Mesenteric fat pad (tissue), 1 donor: ENCODE results near the gene VEGFA. TPM values are rescaled to one million over a fixed set of nuclear protein-coding genes. Genes with fewer than 3 reads are reported as not detected.
A peak's percentile ranks its signal among the peaks of the same experiment; 100 is the strongest.

Experiments used
- DNase-seq: peaks from one replicate; pipeline ENCODE4 v3.0.0-alpha.2; 2020; ENCODE audit warnings: low spot score
- long read RNA-seq: library from polyadenylated mRNA; unstranded; transcript quantifications from one replicate; pipeline ENCODE4 v2.0.0, GENCODE V29; 2020
- total RNA-seq: library from RNA; stranded (reverse); fragmentation: NEBNext Ultra II Directional; extraction: Animal tissue kit (Norgen Biotek cat#: 25700); gene quantifications from one replicate; pipeline ENCODE4 v1.2.1, GENCODE V29; 2021
- donor health status: DM: yes; HTN: yes; CAD: no.

Gene VEGFA
- 498 TPM for total RNA-seq
- long read RNA-seq, partial matches to known transcripts: 3 of 29 reads
- long read RNA-seq, other reads (novel, unspliced or antisense): 23 of 29 reads

DNA sequence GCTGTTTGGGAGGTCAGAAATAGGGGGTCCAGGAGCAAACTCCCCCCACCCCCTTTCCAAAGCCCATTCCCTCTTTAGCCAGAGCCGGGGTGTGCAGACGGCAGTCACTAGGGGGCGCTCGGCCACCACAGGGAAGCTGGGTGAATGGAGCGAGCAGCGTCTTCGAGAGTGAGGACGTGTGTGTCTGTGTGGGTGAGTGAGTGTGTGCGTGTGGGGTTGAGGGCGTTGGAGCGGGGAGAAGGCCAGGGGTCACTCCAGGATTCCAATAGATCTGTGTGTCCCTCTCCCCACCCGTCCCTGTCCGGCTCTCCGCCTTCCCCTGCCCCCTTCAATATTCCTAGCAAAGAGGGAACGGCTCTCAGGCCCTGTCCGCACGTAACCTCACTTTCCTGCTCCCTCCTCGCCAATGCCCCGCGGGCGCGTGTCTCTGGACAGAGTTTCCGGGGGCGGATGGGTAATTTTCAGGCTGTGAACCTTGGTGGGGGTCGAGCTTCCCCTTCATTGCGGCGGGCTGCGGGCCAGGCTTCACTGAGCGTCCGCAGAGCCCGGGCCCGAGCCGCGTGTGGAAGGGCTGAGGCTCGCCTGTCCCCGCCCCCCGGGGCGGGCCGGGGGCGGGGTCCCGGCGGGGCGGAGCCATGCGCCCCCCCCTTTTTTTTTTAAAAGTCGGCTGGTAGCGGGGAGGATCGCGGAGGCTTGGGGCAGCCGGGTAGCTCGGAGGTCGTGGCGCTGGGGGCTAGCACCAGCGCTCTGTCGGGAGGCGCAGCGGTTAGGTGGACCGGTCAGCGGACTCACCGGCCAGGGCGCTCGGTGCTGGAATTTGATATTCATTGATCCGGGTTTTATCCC, at the start of gene VEGFA:
VEGFA (plus strand) TSS at position 686 of the 846 bp plus-strand sequence.
- peak; percentile 96 for DNase-seq

DNA sequence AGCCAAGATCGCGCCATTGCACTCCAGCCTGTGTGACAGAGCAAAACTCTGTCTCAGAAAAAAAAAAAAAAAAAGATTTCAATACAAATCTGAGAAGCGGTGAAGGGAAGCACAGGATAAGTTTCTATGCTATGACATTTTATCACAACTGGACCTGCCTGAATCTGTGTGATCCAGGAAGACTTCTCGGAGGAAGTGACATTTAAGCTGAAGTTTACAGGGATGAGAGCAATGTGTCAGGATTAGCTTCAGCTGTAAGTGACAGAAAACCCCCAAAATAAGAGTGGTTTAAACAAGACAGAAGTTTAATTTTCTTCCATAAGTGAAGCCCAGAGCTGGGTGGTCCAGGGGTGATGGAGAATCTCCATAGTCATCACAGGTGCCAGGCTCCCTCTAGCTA, 49.0 kb upstream of the VEGFA start:
- no peak for DNase-seq

DNA sequence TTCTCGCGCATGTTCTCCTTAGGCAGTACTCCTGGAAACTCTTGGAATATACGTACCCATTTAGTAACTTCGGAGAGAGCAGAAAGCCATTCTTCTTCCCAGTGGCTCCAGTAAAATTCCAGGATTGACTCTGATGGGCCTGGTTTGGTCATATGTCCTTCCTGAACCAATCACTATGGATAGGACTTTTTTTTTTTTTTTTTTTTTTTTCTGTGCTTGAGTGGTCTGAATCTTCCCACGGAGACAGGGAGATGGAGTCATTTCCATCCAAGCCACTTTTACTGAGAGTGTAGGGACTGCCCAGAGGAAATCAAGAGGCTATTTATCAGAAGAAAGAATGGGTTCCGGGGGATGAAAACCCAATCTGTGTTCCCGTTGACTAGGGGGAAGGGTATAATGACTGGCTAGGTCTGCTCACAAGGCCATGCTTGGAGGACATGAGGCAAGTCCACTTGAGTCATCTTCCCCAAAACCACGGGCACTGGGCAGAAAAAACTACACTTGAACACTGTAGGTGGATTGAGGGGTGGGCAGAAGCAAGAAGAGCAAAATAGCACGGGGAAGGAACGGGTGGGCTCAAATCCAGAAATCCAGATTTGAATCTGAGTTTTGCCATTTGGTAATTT, 47.0 kb upstream of the VEGFA start:
- no peak for DNase-seq

DNA sequence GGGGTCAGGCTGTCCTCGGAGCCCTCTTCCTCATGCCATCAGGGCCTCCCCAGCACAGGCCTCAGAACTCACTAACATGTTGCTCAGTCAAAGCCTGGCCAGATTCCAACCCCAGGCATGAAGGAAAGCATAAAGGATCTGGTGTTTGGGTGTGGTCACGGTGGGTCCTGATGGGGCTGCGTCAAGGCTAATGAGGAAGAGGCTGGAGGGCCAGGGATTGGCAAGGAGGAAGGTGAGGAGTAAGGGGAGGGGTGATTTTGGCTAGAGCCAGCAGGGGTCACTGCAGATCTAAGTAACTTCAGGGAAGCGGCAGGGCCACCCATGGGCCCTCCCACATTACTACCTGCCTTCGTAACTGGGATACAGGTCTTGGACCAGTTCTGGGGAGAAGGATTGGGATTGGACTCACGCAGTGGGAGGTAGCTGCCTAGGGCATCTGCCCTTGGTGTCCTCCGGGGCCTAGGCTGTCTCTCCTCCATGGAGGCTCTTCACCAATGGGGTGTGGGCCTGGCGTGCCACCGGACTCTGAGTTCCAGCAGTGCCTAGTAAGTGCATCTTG, 46.2 kb upstream of the VEGFA start:
- DNase-seq: no peak

DNA sequence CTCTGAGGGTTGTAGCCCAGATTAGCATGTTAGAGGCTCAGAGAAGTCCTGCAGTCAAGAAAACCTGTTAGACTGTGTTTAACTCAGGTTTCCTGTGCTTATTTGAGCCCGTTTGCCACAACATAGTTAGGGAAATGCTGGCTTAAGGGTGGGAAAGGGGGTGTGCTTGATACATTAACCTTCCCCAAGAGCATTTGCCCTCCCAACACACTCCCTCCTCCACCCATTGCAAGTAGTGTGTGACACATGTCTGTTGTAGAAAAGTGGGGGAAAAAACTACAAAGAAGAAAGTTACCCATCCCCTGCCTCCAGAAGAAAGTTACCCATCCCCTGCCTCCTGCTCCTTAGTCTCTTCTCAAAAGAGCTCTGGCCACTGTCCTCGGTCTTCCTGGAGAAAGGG, 45.7 kb upstream of the VEGFA start:
- DNase-seq: no peak

DNA sequence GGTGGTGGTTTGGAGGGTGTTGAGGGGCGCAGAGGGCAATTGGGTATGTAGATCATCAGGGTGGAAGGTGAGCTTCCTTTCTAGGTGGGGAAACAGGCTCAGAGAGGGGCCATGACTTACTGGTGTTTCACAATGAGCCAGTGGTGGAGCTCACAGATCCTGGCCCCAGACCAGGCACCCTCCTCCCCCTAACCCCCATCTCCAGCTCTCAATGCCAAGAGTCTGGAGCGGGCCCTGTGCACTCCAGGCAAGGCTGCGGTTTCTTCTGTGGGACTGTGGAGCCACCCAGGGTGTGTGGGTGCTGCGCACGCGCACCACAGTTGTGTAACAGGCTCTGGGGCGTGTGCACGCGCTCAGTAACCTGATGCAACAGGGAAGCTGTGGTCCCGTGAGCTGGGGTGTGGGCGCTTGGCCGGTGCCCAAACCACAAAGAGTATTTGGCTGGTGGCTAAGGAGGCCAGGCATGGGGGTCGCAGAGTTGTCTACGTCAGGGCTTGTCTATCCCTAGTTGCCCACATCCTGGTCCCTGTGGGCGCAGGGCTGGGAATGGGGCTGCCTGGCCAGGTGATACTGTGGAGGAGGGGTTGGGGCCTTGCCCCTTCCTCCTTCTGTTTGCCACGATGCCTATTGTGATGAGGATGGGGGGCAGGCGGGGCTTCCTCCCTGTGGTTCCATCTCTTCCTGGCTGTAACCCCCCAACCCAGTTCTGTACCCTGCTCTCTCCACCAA, 44.9 kb upstream of the VEGFA start:
- DNase-seq: peak; percentile 94

DNA sequence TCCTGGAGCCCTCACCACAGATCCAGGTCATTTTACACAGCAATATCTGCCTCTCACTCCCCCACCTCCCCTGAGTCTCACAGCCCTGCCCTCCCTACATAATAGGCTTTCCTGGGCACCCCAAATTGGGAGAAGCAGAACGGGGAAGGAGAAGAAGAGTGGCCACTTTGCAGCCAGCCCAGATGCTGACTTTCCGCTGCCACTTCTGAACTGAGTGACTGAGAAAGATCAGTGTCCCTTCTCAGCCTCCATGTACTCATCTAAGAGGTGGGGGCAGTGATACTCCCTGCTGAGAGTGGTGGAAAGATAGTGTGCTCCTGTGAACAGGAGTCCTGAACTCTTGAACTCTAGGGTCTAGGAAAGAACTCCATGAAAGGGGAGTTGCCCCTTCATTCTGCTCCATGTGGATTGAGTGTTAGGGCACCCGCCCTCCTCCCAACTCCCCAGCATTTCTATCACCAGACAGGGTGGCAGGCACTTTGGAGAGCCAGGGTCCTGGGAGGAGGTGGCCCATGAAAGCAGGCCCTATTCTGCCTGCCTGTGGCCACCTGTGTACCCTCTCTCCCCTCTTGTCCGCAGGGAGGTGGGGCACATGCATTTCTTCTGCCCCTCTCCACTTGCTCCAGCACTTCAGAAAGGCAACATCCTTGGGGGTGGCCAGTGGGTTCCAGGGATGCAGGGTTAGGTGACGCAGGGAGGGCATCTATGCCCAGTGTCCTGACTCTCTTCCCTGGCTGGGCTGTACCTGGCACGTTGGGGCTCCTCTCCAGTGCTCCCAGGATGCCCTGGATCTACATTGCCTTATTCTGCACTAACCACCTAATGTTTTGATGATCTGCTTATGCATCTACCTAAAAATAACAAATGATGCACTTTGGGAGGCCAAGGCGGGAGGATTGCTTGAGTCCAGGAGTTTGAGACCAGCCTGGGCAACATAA, 44.1 kb upstream of the VEGFA start:
- DNase-seq: no peak

DNA sequence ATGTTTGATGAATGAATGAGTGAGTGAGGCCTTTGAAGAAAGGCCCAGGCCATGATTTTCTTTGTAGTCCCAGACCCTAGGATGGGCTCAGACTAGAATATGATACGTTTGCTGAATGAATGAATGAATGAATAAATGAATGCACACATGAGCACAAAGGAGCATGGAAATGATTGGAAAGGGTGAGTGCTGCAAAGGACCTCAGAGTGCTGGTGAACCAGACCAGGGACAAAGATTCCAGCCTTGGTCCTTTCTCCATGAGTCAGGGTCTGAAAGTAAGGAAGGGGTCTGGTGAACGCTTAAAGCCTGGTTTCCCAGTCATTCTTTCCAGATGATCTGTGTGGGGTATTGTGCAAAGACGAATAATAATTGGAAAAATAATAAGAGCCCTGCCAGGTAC, 42.4 kb upstream of the VEGFA start:
- no peak for DNase-seq

DNA sequence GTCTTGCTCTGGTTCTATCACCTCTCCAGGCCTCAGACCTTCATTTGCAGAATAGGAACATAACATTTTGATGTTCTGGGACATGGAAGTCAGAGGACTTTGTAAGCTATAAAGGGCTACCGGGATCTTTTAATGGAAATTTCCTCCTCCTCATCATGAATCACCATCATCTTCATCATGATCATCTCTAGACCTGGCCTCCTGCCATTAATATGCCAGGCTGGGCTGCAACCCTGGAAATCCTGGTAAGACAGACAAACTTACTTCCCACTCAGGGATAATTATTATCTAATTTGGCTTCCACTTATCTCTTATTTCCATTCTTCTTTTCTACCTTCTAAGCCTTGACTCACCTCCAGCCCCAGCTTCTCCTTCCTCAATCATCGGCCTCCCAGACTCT, 41.4 kb upstream of the VEGFA start:
- DNase-seq: peak; percentile 30

DNA sequence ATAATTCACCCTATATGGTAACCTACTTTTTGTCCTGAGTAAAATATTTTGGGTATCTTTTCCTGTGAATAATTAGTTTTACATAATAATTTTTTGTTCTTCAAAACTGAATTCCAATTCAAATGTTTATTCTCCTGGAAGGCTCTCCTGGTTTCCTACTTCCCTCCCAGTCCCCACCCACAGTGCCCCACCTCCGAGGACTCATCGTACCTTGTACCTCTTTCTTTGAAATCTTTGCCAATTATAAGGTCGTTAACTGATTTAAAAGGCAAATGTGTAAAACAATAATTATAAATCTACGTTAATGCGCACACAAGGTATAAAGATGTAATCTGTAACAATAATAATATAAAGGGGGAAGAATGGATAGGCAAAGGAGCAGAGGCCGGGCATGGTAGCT, 40.5 kb upstream of the VEGFA start:
- no peak for DNase-seq

DNA sequence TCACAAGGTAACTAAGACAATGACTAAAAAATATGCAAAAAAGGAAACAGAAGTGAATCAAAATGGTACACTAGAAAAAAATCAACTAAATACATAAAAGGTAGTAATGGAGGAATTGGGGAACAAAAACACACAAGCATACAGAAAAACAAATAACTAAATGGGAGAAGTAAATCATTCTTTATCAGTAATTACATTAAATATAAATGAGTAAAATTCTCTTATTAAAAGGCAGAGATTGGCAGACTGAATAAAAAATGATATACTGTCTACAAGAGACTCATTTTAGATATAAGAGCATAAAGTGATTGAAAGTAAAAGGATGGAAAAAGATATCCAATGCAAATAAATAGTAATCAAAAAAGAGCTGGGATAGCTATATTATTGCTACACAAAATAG, 39.4 kb upstream of the VEGFA start:
- DNase-seq: no peak

DNA sequence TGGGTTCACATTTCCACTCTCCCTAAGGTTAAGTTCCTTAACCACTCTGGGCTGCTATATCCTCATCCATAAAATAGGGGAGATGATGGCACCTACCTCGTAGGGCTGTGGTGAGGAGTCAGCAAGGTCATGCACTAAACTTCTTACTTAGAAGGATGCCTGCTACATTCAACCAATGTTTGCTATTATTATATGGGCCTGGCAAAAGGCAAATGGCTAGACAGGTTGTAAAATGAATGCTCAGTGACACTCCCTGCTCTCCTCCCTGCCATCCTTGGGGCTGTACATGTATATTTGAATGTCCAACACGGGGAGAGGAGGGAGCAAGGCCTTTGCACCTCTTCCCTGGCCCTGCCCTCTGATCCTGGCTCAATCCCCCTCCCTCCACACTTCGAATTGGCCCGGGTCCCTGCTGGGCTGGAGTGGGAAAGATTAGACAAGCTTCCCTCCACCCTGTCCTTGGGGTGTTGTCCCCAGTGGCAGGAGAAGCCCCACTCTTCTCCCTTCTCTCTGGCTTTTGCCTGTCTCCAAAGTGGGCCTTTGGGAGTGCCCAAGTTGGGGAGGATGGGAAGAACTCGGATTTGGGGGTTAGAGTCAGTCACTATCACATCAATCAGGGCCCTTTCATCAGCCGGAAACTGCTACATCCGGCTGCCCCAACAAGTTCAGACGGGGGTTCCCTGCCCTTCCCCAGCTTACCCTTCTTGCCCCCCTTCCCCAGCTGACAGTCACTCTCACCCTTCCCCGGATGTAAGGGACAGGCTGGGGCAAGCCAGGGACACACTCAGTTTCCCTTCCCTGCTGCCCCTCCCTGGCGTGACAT, 36.3 kb upstream of the VEGFA start:
- DNase-seq: peak; percentile 62

DNA sequence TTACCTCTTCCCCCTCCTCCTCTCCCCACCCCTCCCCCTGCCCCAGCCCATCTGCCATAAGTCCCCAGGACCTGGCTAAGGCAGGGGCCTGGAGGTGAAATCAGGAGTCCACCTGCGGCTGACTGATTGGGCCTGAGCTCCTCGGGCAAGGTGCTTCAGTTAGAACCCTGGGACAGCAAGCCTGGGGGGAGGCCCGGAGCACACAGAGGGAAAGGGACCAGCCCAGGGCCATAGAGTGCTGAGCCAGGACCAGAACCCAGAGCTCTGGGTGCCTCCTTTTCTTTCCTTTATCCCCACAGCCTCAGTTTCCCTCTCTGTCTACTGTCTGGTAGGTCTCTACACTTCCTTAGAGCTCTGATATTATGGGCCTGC, 35.7 kb upstream of the VEGFA start:
- peak; percentile 67 for DNase-seq

DNA sequence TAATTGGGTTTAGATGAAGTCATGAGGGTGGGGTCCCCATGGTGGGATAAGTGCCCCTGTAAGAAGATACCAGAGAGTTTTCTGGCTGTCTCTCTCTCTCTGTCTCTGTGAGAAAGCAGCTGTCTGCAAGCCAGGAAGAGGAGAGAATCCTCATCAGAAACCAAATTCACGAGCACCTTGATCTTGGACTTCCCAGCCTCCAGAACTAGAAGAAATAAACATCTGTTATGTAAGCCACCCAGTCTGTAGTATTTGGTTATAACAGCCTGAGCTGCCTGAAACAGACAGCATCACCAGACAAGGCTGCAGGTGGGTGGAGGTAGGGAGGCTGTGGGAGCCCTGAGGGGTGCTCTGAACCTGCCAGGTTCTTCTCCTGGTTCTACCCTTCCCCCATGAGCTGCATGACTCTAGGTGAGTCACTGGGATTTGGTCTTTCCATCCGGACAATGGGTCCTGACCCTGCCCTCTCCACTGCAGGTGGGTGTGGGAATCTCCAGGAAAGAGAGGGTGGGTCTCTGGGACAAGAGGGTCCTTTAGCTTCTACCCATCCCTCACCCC, 34.3 kb upstream of the VEGFA start:
- no peak for DNase-seq

DNA sequence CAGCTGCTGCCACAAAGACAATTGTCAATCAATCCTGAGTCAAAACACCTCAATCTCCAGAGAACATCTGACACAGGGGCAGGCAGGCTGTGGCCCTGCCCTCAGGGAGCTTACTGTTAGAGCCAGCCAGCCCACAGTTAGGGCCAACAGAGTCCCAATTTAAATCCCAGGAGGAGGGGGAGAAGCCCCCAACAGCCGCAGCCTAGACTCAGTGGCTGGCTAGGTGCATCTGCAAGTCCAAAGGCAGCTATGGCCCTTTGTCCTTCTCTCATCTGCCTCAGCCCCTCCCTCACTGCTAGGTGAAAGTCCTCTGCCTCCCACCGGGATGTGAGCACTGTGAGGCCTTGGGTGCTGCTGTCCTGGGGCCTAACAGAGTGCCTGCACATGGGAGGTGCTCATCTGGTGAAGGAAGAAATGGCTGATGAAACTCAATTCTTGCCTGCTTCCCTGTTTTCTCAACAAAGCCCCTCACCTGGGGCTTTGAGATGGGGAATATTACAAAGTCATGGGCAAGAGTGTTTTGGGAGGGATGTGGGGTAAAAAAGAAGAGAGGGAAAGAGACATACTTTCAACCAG, 33.7 kb upstream of the VEGFA start:
- peak; percentile 68 for DNase-seq

DNA sequence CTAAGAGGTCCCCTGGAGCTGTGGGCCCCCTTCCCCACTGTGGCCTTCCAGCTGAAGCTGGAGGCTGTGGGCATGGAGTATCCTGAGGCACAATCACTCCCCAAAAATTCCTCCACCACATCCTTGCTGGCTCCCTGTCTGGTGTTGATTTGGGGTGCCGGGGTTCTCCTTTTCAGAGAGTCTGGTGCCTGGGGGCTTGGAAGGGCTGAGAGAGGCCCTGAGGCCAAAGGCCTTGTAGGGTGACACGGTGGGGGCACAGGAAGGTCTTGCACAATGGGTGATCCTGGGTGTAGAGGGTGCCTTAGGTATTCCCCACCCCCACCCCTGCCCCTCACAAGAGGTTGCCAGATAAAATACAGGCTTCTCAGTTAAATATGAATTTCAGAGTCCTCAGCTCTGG, 33.2 kb upstream of the VEGFA start:
- peak; percentile 9 for DNase-seq

DNA sequence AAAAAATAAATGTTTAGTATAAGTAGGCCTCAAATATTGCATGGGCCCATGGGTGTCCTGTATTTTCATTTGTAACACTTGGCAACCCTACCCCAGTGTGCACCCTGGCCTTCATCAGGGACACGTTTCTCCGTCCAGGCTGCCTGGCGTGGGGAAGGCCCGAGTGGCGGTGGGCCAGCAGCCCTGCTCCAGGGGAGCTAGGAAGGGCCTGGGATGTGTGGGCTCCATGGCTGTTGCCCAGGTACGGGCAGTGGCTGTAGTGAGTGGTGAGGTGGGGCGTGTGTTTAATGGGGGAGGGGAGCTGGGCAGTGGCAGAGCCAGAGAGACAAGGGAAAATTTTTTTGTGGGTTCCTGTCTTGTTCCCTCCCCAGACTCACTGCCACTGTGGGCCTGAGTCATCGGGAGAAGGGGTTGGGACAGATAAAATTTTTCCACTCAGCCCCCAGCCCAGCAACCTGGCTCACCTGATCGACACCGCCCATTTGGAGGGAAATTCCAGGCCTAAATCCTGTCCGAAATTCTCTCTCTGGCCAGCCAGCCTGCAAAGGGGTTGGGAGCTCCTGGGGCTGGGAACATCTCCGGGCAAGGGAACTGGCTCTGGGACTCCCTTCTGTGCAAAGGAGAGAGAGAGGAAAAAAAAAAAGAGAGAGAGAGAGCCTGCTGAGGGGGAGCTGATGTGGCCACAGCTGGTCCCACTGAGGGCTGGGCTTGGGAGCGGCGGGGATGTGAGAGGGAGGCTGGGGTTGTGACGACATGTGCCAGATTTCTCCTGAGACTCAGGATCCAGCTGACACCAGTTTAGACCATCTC, 32.5 kb upstream of the VEGFA start:
- peak; percentile 87 for DNase-seq

DNA sequence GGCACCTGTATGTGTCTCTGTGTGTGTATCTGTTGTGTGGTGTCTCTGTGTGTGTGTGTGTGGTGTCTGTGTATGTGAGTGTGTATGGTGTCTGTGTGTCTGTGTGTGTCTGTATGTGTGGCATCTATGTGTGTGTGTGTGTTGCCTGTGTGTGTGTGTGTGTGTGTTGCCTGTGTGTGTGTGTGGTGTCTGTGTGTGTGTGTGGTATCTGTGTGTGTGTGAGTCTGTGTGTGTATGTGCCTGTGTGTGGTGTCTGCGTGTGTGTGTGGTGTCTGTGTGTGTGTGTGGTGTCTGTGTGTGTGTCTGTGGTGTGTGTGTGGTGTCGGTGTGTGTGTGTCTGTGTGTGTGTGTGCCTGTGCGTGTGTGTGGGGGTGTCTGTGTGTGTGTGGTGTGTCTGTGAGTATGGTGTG, 31.7 kb upstream of the VEGFA start:
- DNase-seq: peak; percentile 41
